C4-2B (cell line): ENCODE results near the gene GPATCH1.

Experiments
- CTCF ChIP-seq: fragments of 450-650 bp; conservative IDR thresholded peaks from 2 replicates; pipeline ENCODE4 v1.5.1; 2017; ENCODE audit warnings: mild to moderate bottlenecking
- ZFX ChIP-seq: fragments of 450-650 bp; IDR thresholded peaks from 2 replicates; pipeline ENCODE4 v1.6.1; 2017

DNA sequence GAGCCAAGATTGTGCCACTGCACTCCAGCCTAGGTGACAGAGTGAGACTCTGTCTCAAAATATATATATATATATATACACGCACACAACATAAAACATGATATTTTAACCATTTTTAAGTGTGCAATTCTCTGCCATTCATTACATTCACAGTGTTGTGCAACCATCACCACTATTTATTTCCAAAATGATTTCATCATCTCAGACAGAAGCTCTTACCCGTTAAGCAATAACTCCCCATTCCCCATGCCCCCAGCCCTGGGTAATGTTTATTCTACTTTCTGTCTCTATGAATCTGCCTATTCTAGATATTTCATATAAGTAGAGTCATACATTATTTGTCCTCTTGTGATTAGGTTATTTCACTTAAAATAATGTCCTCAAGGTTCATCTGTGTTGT is 71.2 kb downstream of the GPATCH1 start:
- no peak for TF ChIP-seq CTCF
- TF ChIP-seq ZFX, result no peak
